HUES64 (cell line): ENCODE data around the gene MVK.

Source experiments
- H3K27ac ChIP-seq: 2 replicates; pipeline ENCODE4 v1.7.0; 2013; ENCODE audit warnings: low read depth, low read length, inconsistent platforms
- H3K27me3 ChIP-seq: 2 replicates; pipeline ENCODE4 v1.6.1; 2013; ENCODE audit warnings: mild to moderate bottlenecking, low read length; ENCODE audit not compliant: insufficient read depth
- H3K36me3 ChIP-seq: 2 replicates; pipeline ENCODE4 v1.6.1; 2013; ENCODE audit warnings: mild to moderate bottlenecking, low read length; ENCODE audit not compliant: insufficient read depth
- H3K4me1 ChIP-seq: 2 replicates; pipeline ENCODE4 v1.6.1; 2013; ENCODE audit warnings: mild to moderate bottlenecking, low read length, moderate library complexity; ENCODE audit not compliant: insufficient read depth
- H3K4me3 ChIP-seq: 2 replicates; pipeline ENCODE4 v1.5.1; 2013; ENCODE audit warnings: mild to moderate bottlenecking, low read length, moderate library complexity
- H3K9ac ChIP-seq: 2 replicates; pipeline ENCODE4 v1.6.1; 2013; ENCODE audit warnings: mild to moderate bottlenecking, low read depth, low read length
- H3K9me3 ChIP-seq: 2 replicates; pipeline ENCODE4 v1.6.1; 2013; ENCODE audit warnings: low read depth, low read length; ENCODE audit not compliant: insufficient read depth
- WGBS: fragments of 150-250, 120-280 bp; methylation state at CpG from one replicate; pipeline ENCODE4 v1.1.7; 2013; ENCODE audit warnings: missing lambda C conversion rate; 5-methylcytosine and 5-hydroxymethylcytosine counted together

MVK gene

GRCh38 chr12:109547286-109547685 lies 26.3 kb upstream of the MVK start:
- Histone ChIP-seq H3K27me3 (no peaks in the 10 kb centered on the region), H3K4me1 (no peaks in the 10 kb centered on the region), H3K9ac (no peak overlapping the region), H3K36me3 (no peaks in the 10 kb centered on the region), H3K9me3 (no peaks in the 10 kb centered on the region), H3K27ac (no peak overlapping the region), H3K4me3 (no peak overlapping the region)
- WGBS: 95% methylated on average over 18 of the region's 18 CpGs

- no peak overlapping the region for H3K27ac ChIP-seq
- no peaks in the 10 kb centered on the region for H3K4me1 ChIP-seq
- WGBS: 83% methylated on average over 4 of the region's 4 CpGs
- H3K9me3 ChIP-seq: no peaks in the 10 kb centered on the region
- H3K9ac ChIP-seq: no peak overlapping the region
- H3K27me3 ChIP-seq: no peaks in the 10 kb centered on the region
- H3K4me3 ChIP-seq: no peak overlapping the region
- H3K36me3 ChIP-seq: no peaks in the 10 kb centered on the region
These were observed 25.3 kb upstream of the MVK start for GRCh38 chr12:109548258-109548657.

GRCh38 chr12:109549613-109550270 lies 23.9 kb upstream of the MVK start:
- Histone ChIP-seq H3K4me1 (no peaks in the 10 kb centered on the region), H3K9ac (no peak overlapping the region), H3K4me3 (no peak overlapping the region), H3K27me3 (no peaks in the 10 kb centered on the region), H3K9me3 (no peaks in the 10 kb centered on the region), H3K36me3 (no peaks in the 10 kb centered on the region), H3K27ac (no peak overlapping the region)
- WGBS: 88% methylated on average over 15 of the region's 15 CpGs

GRCh38 chr12:109550281-109550680 lies 23.3 kb upstream of the MVK start:
- Histone ChIP-seq H3K27me3 (no peaks in the 10 kb centered on the region), H3K9ac (no peak overlapping the region), H3K27ac (no peak overlapping the region), H3K9me3 (no peaks in the 10 kb centered on the region), H3K4me1 (no peaks in the 10 kb centered on the region), H3K4me3 (no peak overlapping the region), H3K36me3 (no peaks in the 10 kb centered on the region)
- WGBS: 88% methylated on average over 12 of the region's 12 CpGs

- H3K9ac ChIP-seq: no peak overlapping the region
- no peaks in the 10 kb centered on the region for H3K36me3 ChIP-seq
- no peak overlapping the region for H3K4me3 ChIP-seq
- WGBS: 95% methylated on average over 6 of the region's 6 CpGs
- H3K4me1 ChIP-seq: no peaks in the 10 kb centered on the region
- no peaks in the 10 kb centered on the region for H3K9me3 ChIP-seq
- no peak overlapping the region for H3K27ac ChIP-seq
- no peaks in the 10 kb centered on the region for H3K27me3 ChIP-seq
These were observed 22.5 kb upstream of the MVK start for GRCh38 chr12:109551108-109551507.

GRCh38 chr12:109552971-109553370 lies 20.6 kb upstream of the MVK start:
- Histone ChIP-seq H3K27ac (no peak overlapping the region), H3K9me3 (no peaks in the 10 kb centered on the region), H3K4me3 (no peak overlapping the region), H3K4me1 (no peaks in the 10 kb centered on the region), H3K9ac (no peak overlapping the region), H3K27me3 (no peaks in the 10 kb centered on the region), H3K36me3 (no peaks in the 10 kb centered on the region)
- WGBS: 86% methylated on average over 4 of the region's 4 CpGs

GRCh38 chr12:109553483-109553882 lies 20.1 kb upstream of the MVK start:
- no peaks in the 10 kb centered on the region for H3K27me3 ChIP-seq
- no peak overlapping the region for H3K4me3 ChIP-seq
- H3K4me1 ChIP-seq: no peaks in the 10 kb centered on the region
- no peaks in the 10 kb centered on the region for H3K36me3 ChIP-seq
- 91% methylated on average over 6 of the region's 7 CpGs for WGBS
- no peak overlapping the region for H3K27ac ChIP-seq
- no peaks in the 10 kb centered on the region for H3K9me3 ChIP-seq
- H3K9ac ChIP-seq: no peak overlapping the region

GRCh38 chr12:109553906-109554500 lies 19.6 kb upstream of the MVK start:
- no peak overlapping the region for H3K27ac ChIP-seq
- H3K4me3 ChIP-seq: no peak overlapping the region
- H3K9me3 ChIP-seq: no peaks in the 10 kb centered on the region
- H3K4me1 ChIP-seq: no peaks in the 10 kb centered on the region
- no peaks in the 10 kb centered on the region for H3K27me3 ChIP-seq
- 88% methylated on average over 16 of the region's 16 CpGs for WGBS
- H3K36me3 ChIP-seq: no peaks in the 10 kb centered on the region
- no peak overlapping the region for H3K9ac ChIP-seq

GRCh38 chr12:109554761-109555160 lies 18.8 kb upstream of the MVK start:
- no peak overlapping the region for H3K9ac ChIP-seq
- H3K4me3 ChIP-seq: no peak overlapping the region
- H3K36me3 ChIP-seq: no peaks in the 10 kb centered on the region
- H3K9me3 ChIP-seq: no peaks in the 10 kb centered on the region
- no peaks in the 10 kb centered on the region for H3K4me1 ChIP-seq
- WGBS: 90% methylated on average over 6 of the region's 6 CpGs
- no peak overlapping the region for H3K27ac ChIP-seq
- no peaks in the 10 kb centered on the region for H3K27me3 ChIP-seq

- Histone ChIP-seq H3K36me3 (no peaks in the 10 kb centered on the region), H3K4me1 (no peaks in the 10 kb centered on the region), H3K27ac (no peak overlapping the region), H3K27me3 (no peaks in the 10 kb centered on the region), H3K4me3 (no peak overlapping the region), H3K9ac (no peak overlapping the region), H3K9me3 (no peaks in the 10 kb centered on the region)
- 84% methylated on average over 17 of the region's 18 CpGs for WGBS
These were observed 17.9 kb upstream of the MVK start for GRCh38 chr12:109555431-109556315.

GRCh38 chr12:109557200-109557599 lies 16.4 kb upstream of the MVK start:
- H3K27ac ChIP-seq: no peak overlapping the region
- H3K27me3 ChIP-seq: no peaks in the 10 kb centered on the region
- no peaks in the 10 kb centered on the region; the same call in 1 of the 2 replicates for H3K36me3 ChIP-seq
- 96% methylated on average over 10 of the region's 10 CpGs for WGBS
- no peaks in the 10 kb centered on the region for H3K4me1 ChIP-seq
- H3K4me3 ChIP-seq: no peak overlapping the region
- H3K9ac ChIP-seq: no peak overlapping the region
- no peaks in the 10 kb centered on the region for H3K9me3 ChIP-seq
